ENCODE measurements around the gene GTSE1.

Gene GTSE1

DNA sequence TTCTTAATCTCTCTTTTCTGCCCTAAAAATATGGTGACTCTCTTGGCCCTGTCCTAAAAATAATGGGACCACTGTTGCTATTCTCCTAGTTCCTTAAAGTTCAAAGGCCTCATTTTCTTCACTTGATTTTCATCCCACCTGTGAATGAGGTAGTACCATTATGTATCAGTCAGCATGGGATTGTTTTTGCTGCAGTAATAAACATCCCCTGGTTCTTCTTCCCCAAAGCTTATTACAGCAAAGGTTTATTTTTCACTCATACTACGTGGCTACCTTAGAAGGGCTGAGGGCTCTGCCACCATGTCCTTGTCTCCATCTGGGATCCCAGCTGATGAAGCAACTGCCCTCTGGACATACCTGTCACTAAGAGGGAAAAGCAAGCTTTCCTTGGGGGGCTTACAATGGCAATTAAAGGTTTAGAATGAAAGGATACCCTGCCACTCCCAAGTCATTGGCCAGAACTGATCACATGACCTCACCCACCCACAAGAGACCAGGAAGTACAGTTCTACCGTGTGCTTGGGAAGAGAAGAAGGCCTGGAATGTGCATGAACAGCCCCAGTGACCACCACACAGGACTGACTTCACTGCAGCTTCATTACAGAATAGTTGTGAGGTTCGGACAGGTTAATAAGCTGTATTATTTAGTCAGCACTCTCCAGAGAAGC lies 21.1 kb upstream of the GTSE1 start:
- DNase-seq (ENCODE audit: low read depth in 2 of 2), result no peak

DNA sequence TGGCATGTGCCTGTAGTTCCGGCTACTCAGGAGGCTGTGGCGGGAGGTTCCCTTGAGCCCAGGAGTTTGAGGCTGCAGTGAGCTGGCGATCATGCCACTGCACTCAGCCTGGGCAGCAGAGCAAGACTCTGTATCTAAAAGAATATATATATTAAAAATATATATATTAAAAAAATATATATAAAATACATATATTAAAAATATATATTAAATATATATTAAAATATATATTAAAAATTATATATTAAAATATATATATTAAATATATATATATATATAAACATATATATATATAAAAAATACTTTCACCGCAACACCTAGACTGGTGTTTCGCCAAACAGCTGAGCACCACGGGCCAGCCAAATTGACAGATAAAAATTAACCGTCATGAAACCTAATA lies 20.1 kb upstream of the GTSE1 start:
- no peak for DNase-seq (ENCODE audit: low read depth in 2 of 2)

DNA sequence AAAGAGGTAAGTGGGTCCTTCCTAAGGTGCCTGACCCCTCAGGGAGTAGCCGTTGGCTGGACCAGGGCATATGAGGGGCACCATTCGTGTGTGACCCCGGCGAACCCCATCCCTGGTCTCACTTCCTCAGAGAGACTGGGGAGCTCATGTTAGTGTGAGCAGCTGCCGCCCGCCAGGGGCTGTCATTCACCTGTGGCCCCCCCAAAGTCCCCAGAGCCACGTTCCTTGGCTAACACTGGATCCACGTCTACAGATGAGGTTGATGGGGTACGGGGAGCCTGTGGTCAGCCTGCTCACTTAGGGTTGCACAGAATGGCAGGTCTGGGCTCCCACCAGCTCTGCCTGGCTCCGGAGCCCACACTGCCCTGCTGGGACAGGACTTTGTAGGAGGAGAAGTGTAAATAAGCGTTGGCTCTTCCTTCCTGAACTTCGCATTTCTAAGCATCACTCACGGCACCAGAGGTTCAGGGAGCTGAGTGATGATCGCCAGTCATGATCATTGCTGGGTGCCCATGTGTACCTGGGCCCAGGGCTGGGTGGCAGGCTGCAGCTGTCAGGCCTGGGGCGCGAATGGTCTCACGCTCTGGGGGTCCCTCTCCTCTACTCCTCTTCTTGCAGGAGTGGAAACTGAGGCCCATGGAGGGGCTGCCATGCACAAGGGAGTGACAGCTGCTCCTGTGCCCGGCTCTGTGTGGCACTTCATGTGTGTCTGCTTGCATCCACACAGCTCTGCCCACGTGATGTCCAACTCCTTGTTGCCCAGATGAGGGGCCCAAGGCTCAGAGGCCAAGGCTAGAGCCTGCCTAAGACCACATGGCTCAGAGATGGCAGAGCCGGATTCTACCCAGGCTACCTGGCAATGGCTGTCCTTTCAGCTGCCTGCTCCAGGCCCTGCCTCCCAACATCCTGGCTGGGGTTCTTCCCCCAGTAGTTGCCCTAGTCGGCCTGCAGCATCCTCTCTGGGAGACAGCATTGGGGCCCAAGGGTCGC lies 17.7 kb upstream of the GTSE1 start:
- DNase-seq (ENCODE audit: low read depth in 2 of 2), result no peak

DNA sequence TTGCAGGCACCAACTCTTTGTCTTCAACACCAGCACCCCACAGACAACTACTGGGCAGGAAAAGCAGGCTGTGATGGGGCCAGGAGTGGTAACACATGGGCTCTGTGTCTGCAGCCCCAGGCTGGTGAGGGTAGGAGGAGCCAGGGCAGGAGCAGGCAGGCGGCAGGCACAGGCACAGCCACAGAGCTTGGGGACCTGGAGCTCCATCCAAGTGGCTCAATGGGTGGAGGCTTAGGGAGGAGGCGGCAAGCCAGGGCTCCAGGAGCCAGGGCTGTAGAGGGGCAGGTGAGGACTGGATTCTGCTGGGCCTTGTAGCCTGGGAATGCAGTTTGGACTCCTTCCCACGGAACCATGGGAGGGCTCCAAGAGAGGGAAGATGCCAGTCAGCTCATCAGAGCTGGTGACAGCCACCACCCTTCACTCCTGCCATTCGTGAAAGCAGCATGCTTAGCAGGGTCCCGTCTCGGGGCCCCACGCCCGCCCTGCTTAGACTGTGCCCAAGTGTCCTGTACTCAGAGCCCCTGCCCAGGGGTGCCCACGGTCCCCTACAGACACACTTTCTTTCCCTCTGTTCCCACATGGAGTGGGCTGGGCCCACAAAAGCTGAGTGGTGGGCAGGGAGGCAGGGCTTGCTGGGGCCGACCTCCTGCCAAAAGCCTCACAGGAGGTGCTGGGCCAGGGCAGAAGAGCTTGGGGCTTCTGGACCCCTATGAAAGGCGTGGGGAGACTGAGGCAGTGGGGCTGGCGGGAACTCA lies 16.4 kb upstream of the GTSE1 start:
- no peak for DNase-seq (ENCODE audit: low read depth in 2 of 2)

DNA sequence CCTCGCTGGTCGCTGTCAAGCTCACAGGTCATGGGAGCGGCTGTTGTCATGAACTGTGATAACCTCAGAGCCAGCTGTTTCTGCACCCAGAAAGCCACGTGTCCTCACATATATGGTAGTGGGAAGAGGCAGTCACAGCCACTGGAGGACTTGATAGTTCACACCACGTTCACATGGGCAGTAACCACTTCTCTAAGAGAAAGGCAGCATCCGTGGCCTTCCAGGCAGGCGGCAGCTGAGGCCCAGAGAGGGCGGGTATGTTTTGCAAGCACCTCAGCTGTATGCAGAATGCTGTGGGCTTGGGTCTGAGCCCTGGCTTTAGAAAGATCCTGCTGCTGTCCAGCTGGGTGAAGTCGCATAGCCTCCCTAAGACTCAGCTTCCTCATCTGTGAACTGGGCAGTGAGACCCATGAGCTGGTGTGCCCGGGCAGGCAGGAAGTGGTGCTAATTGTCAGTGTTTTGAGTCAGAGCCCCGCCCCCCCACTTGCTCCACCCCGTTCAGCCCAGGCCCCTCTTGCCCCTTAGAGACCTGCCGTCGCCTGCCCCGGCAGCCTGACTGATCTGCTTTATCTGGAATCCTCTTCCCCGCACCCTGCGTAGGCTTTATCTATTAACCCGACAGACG lies 15.6 kb upstream of the GTSE1 start:
- no peak for DNase-seq (ENCODE audit: low read depth in 2 of 2)

DNA sequence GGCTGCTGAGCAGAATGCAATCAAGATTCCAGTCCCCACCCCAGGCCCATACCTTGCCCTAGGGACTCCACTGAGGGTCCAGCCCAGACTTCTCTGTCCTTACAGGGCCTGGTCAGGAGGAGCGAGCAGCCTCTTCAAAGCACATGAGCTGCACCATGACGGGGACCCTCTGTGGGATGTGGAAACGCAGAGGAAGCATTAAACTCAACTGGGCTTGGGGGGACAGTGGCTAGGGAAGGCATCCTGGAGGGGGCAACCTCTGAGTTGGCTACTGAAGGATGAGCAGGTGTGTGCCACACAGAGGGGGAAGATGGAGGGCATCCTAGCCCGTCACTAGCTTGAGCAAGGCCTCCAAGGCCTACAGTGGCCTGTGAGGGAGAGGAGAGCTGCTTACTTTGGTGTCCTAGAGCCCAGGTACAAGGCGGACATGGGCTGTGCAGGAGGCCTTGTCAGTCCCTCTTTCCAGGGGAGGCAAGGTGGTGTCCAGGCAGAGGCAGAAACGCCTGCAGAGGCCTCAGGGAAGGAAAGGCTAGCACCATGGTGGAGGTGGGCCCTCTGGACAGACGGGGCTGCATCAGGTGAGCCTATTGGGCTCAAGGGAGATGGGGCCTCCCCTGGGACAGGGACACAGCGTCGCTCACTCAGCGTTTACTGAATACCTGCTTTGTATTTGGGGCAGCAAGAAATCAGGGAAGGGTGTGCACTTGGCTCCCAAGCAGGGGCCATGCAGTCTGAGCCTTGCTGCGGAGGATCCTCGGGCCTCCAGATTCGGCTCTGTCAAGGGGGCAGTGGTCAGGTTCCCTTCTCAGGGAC lies 14.6 kb upstream of the GTSE1 start:
- DNase-seq (ENCODE audit: low read depth in 2 of 2), result no peak

DNA sequence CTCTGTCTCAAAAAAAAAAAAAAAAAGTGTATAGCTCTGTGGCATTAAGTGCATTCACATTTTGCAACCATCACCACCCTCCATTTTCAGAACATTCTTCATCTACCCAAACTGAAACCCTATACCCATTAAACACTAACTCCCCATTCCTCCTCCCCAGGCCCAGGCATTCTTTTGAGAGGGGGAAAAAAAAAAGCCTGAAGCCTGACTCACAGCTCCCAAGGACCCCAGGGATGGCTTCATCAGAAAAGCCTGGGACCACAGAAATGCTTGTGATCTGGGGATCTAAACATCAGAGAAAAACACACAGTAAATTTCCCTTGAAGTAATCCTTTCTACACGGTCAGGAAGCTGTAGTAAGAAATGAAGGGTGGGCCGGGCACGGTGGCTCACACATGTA lies 10.7 kb upstream of the GTSE1 start:
- no peak for DNase-seq (ENCODE audit: low read depth in 2 of 2)

DNA sequence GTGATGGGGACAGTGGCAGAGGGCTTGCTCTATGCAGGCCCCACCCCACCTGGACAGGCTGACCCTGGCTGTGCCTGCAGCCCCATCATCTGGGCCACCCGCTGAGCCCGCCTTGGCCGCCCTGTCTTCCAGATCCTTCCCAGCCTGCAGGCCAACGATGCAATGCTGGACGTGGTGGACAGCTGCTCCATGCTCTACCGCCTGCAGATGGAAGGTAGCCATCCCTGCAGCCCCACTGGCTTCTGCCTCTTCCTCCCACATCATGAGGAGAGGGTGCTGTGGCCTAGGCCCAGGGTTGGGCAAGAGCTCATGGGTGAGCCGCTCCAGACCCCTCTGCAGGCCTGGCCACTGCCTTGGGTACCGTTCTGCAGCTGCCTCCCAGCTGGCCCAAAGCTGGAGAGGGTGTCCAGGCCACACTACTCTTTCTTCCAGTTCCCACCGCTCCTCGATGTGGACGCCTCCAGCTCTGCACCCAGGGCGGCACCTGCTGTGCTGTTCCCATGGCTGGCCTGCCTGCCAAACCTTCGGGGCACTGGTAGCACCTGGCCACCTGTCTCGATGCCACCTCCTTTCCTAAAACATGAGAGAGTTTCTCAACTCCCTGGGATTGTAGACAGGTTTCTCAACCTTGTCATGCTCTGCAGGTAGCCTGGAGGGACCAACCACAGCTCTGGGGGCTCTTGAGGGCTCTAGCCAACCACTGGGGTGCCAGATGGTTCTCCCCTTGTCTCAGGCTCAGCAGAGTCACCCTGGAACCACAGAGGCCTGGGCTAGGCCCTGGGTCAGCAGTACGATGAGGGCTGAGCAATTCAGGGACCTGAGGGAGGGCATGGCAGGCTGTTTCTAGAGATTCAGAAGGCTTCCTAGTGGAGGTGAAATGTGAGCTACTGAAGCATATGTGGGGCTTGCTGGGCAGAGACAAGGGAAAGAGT lies 9.5 kb upstream of the GTSE1 start:
- DNase-seq (ENCODE audit: low read depth in 2 of 2), result no peak

DNA sequence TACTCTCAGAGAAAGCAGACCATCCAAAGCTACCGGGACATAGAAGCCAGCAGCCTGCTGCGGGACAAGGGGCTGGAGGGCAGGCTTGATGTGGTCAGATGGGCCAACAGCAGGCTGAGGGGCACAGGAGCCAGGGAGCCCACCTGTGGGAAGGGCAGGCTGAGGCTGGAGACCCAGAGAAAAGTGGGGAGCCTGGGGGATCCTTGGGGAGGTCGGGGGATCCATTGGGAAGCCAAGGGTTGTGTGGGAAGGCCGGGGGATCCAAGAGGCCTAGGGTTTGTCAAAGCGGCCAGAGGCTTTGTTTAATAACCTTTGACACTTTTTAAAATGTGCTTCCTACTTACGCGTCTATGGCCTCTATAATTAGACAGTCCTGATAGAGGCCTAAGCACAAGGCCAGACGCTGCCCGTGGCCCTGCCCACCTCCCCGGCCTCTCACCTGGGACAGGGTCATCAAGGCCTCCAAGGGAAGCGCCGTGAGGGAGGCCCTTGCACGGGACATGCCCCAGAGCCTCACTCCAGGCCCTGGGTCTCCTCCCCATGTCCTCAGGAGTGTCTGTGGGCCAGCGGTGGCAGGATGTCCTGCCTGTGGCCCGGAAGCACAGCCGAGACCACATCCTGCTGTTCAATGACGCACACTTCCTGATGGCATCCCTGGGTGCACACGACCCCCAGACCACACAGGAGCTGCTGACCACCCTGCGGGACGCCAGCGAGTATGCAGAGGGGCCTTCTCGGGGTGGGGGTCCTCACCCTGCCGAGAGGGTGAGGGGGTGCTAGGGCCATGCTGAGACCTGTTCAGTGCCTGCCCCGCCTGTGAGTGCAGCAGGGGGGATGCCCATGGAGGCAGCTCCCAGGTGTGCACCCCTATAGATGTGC lies 8.6 kb upstream of the GTSE1 start:
- no peak for DNase-seq (ENCODE audit: low read depth in 2 of 2)

DNA sequence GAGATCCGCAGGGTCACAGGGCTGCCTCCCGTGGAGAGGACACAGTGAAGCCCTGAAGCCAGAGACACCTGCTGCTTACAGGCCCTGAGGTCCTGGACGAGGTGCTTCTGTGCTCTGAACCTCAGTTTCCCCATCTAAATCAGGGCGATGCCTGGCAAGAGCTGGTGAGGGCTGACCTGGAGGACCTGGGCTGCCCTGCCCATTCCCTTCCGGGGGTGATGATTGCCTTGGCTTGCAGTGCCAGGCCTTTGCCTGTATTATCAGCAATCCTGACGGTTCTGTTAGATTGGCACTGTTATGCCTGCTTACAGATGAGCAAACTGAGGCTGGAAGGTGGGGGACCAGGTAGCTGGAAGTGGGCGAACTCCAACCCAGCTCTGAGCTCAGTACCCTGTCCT lies 7.8 kb upstream of the GTSE1 start:
- DNase-seq (ENCODE audit: low read depth in 2 of 2), result no peak

DNA sequence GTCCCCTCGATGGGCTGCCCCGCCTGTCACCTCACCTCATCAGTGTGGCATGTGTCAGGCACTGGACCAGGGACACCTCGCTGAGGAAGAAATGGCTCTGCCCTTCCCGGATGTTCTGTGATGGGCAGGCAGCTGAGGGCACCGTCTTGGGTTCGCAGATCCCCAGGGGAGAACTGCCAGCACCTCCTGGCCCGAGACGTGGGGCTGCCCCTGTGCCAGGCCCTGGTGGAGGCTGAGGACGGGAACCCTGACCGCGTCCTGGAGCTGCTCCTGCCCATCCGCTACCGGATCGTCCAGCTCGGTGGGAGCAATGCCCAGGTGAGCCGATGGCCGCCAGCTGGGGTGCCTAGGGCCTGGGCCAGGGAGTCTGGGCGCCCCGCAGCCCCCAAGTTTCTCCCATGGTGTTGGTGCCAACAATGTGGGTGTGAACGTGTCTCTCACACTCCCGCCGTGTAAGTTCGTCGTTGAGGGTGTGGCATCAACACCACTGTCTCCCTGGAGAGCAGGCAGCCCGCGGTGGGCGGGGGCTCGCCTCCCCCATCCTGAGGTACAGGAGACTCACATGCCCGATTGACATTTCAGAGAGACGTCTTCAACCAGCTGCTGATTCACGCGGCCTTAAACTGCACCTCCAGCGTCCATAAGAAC lies 7.3 kb upstream of the GTSE1 start:
- no peak for DNase-seq (ENCODE audit: low read depth in 2 of 2)

DNA sequence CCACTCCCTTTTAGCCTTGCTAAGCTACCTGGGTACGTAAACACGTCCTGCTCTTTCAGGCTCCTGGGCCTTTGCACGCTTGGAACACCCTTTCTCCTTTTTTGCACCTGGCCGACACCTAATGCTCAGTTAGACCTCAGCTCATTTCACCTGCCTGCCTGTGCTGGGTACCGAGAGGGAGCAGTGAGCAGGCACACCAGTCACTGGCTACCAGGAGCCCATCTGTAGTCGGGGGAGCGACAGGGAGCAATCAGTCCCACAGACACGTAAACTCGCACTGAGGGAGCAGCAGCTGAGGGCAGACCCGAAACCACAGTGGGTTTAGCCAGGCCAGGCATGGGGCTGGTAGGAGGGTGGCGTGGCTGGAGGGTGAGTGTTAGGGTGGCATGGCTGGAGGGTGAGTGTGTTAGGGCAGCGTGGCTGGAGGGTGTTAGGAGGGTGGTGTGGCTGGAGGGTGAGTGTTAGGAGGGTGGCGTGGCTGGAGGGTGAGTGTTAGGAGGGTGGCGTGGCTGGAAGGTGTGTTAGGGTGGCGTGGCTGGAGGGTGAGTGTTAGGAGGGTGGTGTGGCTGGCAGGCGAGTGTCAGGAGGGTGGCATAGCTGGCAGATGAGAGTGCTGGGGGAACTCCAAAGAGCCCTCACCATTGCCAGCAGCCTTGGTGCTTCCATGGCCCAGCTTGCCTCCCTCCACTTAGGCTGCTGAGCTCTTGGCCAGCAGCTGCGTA lies 6.4 kb upstream of the GTSE1 start:
- DNase-seq (ENCODE audit: low read depth in 2 of 2), result no peak

DNA sequence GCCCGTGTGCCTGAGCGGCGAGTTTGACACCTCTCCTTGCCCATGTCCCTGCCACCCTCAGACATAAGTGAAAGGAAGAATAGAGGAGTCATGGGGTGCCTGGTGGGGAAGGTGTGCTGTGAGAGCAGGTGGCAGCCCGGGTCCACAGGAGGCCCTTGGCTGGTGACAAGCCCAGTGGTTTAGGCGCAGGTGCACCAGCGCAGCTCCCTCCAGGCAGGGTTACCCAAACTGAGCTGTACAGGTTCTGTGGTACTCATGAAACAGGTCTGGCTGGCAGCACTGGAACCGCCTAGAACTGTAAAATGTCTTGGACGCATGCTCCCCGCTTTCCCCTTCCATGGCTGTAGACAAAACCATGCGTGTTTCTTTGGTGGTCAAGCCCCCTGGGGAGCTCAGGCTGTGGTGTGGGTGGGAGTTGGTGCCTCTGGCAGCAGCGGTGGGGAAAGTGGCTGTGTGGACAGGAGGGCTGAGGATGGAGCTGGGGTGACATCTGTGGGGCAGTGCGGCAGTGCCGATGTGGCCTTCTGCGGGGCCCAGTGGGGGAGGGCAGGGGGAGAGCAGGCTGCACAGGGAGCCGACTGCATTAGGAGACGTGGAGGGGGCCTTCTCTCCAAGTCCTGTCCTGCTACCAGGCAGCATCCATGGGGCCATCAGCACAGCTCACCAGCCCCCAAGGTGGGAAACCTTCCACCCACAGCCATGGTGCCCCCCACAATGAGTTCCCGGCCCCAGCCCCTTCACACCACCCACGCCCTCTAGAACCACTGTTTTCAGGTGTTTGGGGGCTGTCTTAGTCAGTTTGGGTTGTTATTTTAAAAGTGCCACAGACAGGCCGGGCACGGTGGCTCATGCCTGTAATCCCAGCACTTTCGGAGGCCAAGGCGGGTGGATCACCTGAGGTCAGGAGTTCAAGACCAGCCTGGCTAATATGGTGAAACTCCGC lies 5.6 kb upstream of the GTSE1 start:
- no peak for DNase-seq (ENCODE audit: low read depth in 2 of 2)

DNA sequence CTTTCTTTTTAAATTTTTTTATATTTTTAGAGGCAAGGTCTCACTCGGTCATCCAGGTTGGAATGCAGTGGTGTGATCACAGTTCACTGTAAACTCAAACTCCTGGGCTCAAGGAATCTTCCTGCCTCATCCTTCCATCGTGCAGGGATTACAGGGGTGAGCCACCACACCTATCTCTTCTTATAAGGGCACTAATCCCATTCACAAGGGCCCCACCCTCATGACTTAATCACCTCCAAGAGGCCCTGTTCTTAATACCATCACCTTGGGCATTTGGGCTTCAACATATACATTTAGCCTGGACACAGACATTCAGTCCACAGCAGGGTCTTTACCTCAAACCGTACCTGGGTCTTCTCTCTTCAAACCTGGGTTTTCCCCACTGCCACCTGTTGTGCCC lies 4.5 kb upstream of the GTSE1 start:
- DNase-seq (ENCODE audit: low read depth in 2 of 2), result no peak

DNA sequence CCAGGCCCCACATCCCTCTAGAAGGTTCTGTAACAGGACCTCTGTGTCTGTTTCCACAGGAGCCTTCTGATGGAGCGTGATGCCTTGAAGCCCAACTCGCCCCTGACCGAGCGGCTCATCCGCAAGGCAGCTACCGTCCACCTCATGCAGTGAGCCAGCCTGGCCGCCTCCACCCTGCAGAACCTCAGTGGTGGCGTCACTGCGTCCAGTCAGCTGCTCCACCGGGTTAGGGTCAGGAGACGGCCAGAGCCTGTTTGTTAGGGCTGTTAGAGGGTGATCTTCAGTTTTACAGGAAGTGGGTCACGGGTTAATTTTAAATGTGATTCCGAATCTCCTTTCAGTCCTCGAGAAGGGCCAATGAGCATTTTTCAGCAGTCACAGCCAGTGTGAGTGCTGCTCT lies 3.9 kb upstream of the GTSE1 start:
- DNase-seq (ENCODE audit: low read depth in 2 of 2), result no peak

DNA sequence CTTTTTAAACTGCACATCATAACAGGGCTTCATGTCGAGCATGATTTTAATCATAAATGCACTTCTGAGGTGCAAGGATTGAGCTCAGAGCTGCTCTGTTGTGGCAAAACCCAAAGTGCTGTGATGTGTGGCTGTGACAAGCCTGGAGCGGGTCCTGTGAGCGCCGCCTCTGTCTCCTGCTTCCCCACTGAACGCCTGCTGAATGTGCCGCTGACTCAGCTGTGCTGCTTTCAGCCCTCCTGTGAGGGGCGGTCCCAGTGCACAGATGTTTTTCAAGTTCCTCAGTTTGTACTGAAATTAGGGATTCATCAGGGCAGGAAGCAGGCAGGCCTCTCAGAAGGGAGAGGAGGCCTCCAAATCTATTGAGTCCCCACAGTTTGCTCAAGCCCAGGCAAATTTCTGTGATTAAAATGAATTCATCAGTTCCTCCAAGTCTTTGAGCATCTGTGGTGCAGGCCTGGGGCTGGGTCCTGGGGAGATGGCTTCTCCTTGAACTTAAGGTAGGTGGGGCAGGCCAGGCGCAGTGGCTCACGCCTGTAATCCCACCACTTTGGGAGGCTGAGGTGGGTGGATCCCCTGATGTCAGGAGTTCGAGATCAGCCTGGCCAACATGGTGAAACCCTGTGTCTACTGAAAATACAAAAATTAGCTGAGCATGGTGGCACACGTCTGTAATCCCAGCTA lies 3.0 kb upstream of the GTSE1 start:
- DNase-seq (ENCODE audit: low read depth in 2 of 2), result no peak

All from stimulated activated CD8-positive, alpha-beta memory T cell treated with anti-CD3 and anti-CD28 coated beads, Interleukin-15, amount 100 ng/mL, for 4 hours (primary cell).